Astrocyte (in vitro differentiated cells and primary cell): ENCODE data around the gene TMEM119.

ENCODE experiments used
- CTCF ChIP-seq: IDR thresholded peaks from 2 replicates; pipeline ENCODE4 v1.5.1; 2011; ENCODE audit warnings: low read depth, mild to moderate bottlenecking, inconsistent platforms, low read length, moderate library complexity; ENCODE audit not compliant: insufficient read depth
- EZH2 ChIP-seq: IDR thresholded peaks from 2 replicates; pipeline ENCODE4 v1.6.1; 2012; ENCODE audit warnings: mild to moderate bottlenecking, low read length, inconsistent platforms; ENCODE audit not compliant: insufficient read depth

GRCh38 chr12:108583991-108584390 lies 13.9 kb downstream of the TMEM119 start:
- no peak for TF ChIP-seq CTCF
- TF ChIP-seq EZH2: no peak
